HL-60 (cell line): ENCODE data around the gene ARHGAP33.

ENCODE experiments used
- DNase-seq, 2 experiments: peaks; one replicate each; pipeline ENCODE4 v3.0.0-alpha.2; 2010 to 2020; ENCODE audit warnings: low read depth in 1 of 2, low spot score in 1 of 2
- H3K27ac ChIP-seq: fragments of 250-450 bp; sonication (Bioruptor Pico); replicated peaks from 2 replicates; pipeline ENCODE4 v1.5.1; 2020; ENCODE audit warnings: mild to moderate bottlenecking, moderate library complexity
- H3K27me3 ChIP-seq: fragments of 250-450 bp; sonication (Bioruptor Pico); 2 replicates; pipeline ENCODE4 v1.5.1; 2021; ENCODE audit warnings: mild to moderate bottlenecking, moderate library complexity; ENCODE audit not compliant: insufficient read depth, poor library complexity, severe bottlenecking
- H3K4me3 ChIP-seq: replicated peaks from 2 replicates; pipeline ENCODE4 v1.5.1; 2011; ENCODE audit warnings: mild to moderate bottlenecking, control low read depth, low read length; ENCODE audit not compliant: insufficient read depth
- CTCF ChIP-seq: IDR thresholded peaks from one replicate; pipeline ENCODE4 v1.5.1; 2011; ENCODE audit warnings: low read length, control low read depth, inconsistent platforms; ENCODE audit not compliant: insufficient read depth
- GABPA ChIP-seq: IDR thresholded peaks from 2 replicates; pipeline ENCODE4 v1.6.1; 2012; ENCODE audit warnings: low read depth
- POLR2AphosphoS5 ChIP-seq: IDR thresholded peaks from 2 replicates; pipeline ENCODE4 v1.6.1; 2012; ENCODE audit warnings: low read depth
- REST ChIP-seq: IDR thresholded peaks from 2 replicates; pipeline ENCODE4 v1.6.1; 2012; ENCODE audit warnings: low read depth; ENCODE audit not compliant: insufficient replicate concordance
- SPI1 ChIP-seq: IDR thresholded peaks from 2 replicates; pipeline ENCODE4 v1.6.1; 2012; ENCODE audit warnings: low read depth, mild to moderate bottlenecking, borderline replicate concordance

ARHGAP33 gene

GRCh38 chr19:35789195-35789977 is 14.0 kb downstream of the ARHGAP33 start:
- Histone ChIP-seq H3K4me3 (no peak overlapping the region), H3K27ac (no peak overlapping the region), H3K27me3 (no peaks in the 10 kb centered on the region)
- no peak for TF ChIP-seq POLR2AphosphoS5
- no peak for TF ChIP-seq GABPA
- no peak for TF ChIP-seq REST
- TF ChIP-seq SPI1: no peak
- no peak for TF ChIP-seq CTCF
- DNase-seq: no peak

GRCh38 chr19:35789978-35790944 is 14.9 kb downstream of the ARHGAP33 start:
- Histone ChIP-seq H3K27me3 (no peaks in the 10 kb centered on the region), H3K4me3 (no peak overlapping the region), H3K27ac (no peak overlapping the region)
- no peak for DNase-seq
- no peak for TF ChIP-seq REST
- TF ChIP-seq POLR2AphosphoS5: no peak
- TF ChIP-seq SPI1: no peak
- no peak for TF ChIP-seq CTCF
- TF ChIP-seq GABPA: no peak

- DNase-seq: no peak
- Histone ChIP-seq H3K4me3 (no peak overlapping the region), H3K27ac (no peak overlapping the region), H3K27me3 (no peaks in the 10 kb centered on the region)
- TF ChIP-seq SPI1 (no peak), GABPA (no peak), POLR2AphosphoS5 (no peak), REST (no peak)
Observed at GRCh38 chr19:35790981-35791813, 15.8 kb downstream of the ARHGAP33 start.
